HepG2 (cell line): ENCODE results near the gene TMEM167B. TPM values are rescaled to one million over a fixed set of nuclear protein-coding genes. Genes with fewer than 3 reads are reported as not detected.

Source experiments
- ATF7 ChIP-seq, 2 experiments: fragments of 450-650 bp in 1 of 2; sonication (generic) in 1 of 2; formaldehyde crosslinking in 1 of 2; IDR thresholded peaks; 2 replicates each; pipeline versions ENCODE4 v1.4.0 to v1.6.1; 2016 to 2020; ENCODE audit warnings: antibody characterized with exemption in 1 of 2, mild to moderate bottlenecking in 1 of 2, missing genetic modification reagents in 1 of 2
- CCDC6 ChIP-seq: sonication (generic); formaldehyde crosslinking; IDR thresholded peaks from 2 replicates; pipeline ENCODE4 v1.8.1; 2022; ENCODE audit warnings: mild to moderate bottlenecking, missing genetic modification reagents, moderate library complexity
- DMAP1 ChIP-seq: IDR thresholded peaks from 2 replicates; pipeline ENCODE4 v1.6.1; 2016
- HNRNPL ChIP-seq: fragments of 200-400 bp; formaldehyde crosslinking; IDR thresholded peaks from 2 replicates; pipeline ENCODE4 v1.6.1; 2017; ENCODE audit warnings: mild to moderate bottlenecking, low read depth, low read length
- KIAA2018 ChIP-seq: sonication (generic); formaldehyde crosslinking; IDR thresholded peaks from 2 replicates; pipeline ENCODE4 v1.5.0; 2020; ENCODE audit warnings: mild to moderate bottlenecking, missing genetic modification reagents, borderline replicate concordance
- RCOR2 ChIP-seq: IDR thresholded peaks from 2 replicates; pipeline ENCODE4 v1.6.1; 2016; ENCODE audit warnings: missing biosample characterization, missing genetic modification reagents
- SNAI1 ChIP-seq: sonication (generic); formaldehyde crosslinking; IDR thresholded peaks from 2 replicates; pipeline ENCODE4 v1.5.0; 2020; ENCODE audit warnings: mild to moderate bottlenecking, missing genetic modification reagents, borderline replicate concordance
- ZFP82 ChIP-seq: sonication (generic); formaldehyde crosslinking; IDR thresholded peaks from 2 replicates; pipeline ENCODE4 v1.5.1; 2020; ENCODE audit warnings: mild to moderate bottlenecking, missing genetic modification reagents, borderline replicate concordance
- ZNF333 ChIP-seq: sonication (generic); formaldehyde crosslinking; IDR thresholded peaks from 2 replicates; pipeline ENCODE4 v1.4.0; 2020; ENCODE audit warnings: mild to moderate bottlenecking, missing genetic modification reagents, borderline replicate concordance
- ZNF335 ChIP-seq: sonication (generic); formaldehyde crosslinking; IDR thresholded peaks from 2 replicates; pipeline ENCODE4 v1.4.0; 2020; ENCODE audit warnings: missing genetic modification reagents
- ZNF543 ChIP-seq: sonication (generic); formaldehyde crosslinking; IDR thresholded peaks from 2 replicates; pipeline ENCODE4 v1.4.0; 2020; ENCODE audit warnings: mild to moderate bottlenecking, missing genetic modification reagents
- ZNF558 ChIP-seq: sonication (generic); formaldehyde crosslinking; IDR thresholded peaks from 2 replicates; pipeline ENCODE4 v1.9.0; 2022; ENCODE audit warnings: mild to moderate bottlenecking, missing genetic modification reagents, borderline replicate concordance
- ZNF678 ChIP-seq: sonication (generic); formaldehyde crosslinking; IDR thresholded peaks from 2 replicates; pipeline ENCODE4 v1.4.0; 2020; ENCODE audit warnings: mild to moderate bottlenecking, missing genetic modification reagents
- ZNF7 ChIP-seq: IDR thresholded peaks from 2 replicates; pipeline ENCODE4 v1.6.1; 2016; ENCODE audit warnings: missing biosample characterization, missing genetic modification reagents
- polyA plus RNA-seq, 8 experiments: library from polyadenylated mRNA; depleted of rRNA in 3 of 8; stranded (reverse) in 7 of 8; unstranded in 1 of 8; fragments of >200 nt; fragmentation: Illumina TruSeq in 4 of 8; extraction: Trizol in 4 of 8; gene quantifications; 2 replicates each; pipeline versions ENCODE4 v1.2.1 to v1.2.3, GENCODE V29; 2011 to 2016; ENCODE audit warnings: low read depth in 4 of 8, missing spikeins in 1 of 8, mixed read lengths in 1 of 8; ENCODE audit not compliant: insufficient read depth in 1 of 8
- total RNA-seq, 5 experiments: library from RNA; depleted of rRNA; stranded (reverse); fragments of >200 nt; fragmentation: Illumina TruSeq; extraction: Trizol; gene quantifications; 2 replicates each; pipeline ENCODE4 v1.2.3, GENCODE V29; 2016; ENCODE audit warnings: low read depth in 1 of 5
- TF ChIP-seq, protein P1 (sequence below): sonication (generic); formaldehyde crosslinking; IDR thresholded peaks from 2 replicates; pipeline ENCODE4 v1.5.0; 2020; ENCODE audit warnings: mild to moderate bottlenecking, low read depth, missing genetic modification reagents, borderline replicate concordance
- TF ChIP-seq, protein P2 (sequence below): IDR thresholded peaks from 2 replicates; pipeline ENCODE4 v1.6.1; 2012; ENCODE audit warnings: low read length, improper control_type of control experiment

The TMEM167B gene
- total and polyA plus RNA-seq, 2 of the 13 experiments (the other 11 are each of a cell fraction or from before 2014, with no cell fraction given): 9.5 to 22.4 TPM

DNA sequence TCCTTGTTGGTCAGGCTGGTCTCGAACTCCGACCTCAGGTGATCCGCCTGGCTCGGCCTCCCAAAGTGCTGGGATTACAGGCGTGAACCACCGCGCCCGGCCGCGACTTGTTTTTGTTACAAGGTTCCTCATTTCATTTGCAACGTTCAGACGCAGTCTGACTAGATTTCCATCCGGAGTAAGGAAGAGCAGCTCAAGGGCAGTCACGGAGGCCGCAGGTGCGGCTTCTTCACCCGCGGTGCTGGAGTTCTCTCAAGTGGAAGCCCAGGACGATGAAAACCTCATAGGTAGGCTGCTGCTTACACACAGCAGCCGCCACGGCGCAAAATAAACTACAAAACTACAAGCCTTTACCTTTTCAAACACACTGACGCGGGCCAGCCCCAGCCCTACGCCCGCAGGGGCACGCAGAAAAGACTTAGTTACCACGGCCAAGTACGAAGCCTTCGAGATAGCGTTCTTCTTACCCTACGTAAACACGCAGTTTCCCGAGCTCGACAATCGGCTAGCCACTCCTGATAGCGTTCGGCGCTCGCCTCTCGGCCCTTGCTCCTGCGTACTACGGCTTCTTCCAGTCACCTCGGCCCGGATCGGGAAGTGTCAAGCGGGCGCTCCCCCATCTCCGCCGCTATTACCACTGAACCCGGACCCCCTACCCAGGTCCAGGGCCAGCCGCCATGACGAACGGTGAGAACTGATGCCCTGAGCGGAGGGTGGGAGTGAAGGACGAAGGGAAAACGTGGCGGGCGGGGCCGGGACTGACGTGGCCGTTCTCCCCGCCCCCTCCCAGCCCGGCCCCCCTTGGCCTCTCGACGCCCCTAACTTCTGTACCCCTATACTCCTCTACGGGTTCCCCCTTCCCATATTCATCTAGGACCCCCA, at the start of gene TMEM167B (continued):
- TF ChIP-seq ZNF335 (CRISPR knock-in tag) (peak; percentile 93), KIAA2018 (0 out of 2 replicates have a peak, but pooled peaks have one; percentile 66), ZNF7 (no peak), DMAP1 (CRISPR knock-in tag) (peak; percentile 93), ZNF333 (CRISPR knock-in tag) (peak; percentile 44; the same call in 1 of the 2 replicates), SNAI1 (no peak), ZNF558 (CRISPR knock-in tag) (no peak; the same call in 1 of the 2 replicates), ZNF543 (CRISPR knock-in tag) (peak; percentile 74), ZFP82 (CRISPR knock-in tag) (0 out of 2 replicates have a peak, but pooled peaks have one; percentile 38), RCOR2 (CRISPR knock-in tag) (peak; percentile 45; the same call in 1 of the 2 replicates), ZNF678 (no peak), HNRNPL (0 out of 2 replicates have a peak, but pooled peaks have one; percentile 34), CCDC6 (CRISPR knock-in tag) (peak; percentile 78), ATF7 (IDR thresholded peaks at IDR 0.05) (no peak), ATF7 (CRISPR knock-in tag; IDR thresholded peaks at IDR 0.05) (peak; percentile 81; the same call in 1 of the 2 replicates)
- TF ChIP-seq, protein P1, sequence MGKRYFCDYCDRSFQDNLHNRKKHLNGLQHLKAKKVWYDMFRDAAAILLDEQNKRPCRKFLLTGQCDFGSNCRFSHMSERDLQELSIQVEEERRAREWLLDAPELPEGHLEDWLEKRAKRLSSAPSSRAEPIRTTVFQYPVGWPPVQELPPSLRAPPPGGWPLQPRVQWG (CRISPR knock-in tag): no peak
- TF ChIP-seq, protein P2, sequence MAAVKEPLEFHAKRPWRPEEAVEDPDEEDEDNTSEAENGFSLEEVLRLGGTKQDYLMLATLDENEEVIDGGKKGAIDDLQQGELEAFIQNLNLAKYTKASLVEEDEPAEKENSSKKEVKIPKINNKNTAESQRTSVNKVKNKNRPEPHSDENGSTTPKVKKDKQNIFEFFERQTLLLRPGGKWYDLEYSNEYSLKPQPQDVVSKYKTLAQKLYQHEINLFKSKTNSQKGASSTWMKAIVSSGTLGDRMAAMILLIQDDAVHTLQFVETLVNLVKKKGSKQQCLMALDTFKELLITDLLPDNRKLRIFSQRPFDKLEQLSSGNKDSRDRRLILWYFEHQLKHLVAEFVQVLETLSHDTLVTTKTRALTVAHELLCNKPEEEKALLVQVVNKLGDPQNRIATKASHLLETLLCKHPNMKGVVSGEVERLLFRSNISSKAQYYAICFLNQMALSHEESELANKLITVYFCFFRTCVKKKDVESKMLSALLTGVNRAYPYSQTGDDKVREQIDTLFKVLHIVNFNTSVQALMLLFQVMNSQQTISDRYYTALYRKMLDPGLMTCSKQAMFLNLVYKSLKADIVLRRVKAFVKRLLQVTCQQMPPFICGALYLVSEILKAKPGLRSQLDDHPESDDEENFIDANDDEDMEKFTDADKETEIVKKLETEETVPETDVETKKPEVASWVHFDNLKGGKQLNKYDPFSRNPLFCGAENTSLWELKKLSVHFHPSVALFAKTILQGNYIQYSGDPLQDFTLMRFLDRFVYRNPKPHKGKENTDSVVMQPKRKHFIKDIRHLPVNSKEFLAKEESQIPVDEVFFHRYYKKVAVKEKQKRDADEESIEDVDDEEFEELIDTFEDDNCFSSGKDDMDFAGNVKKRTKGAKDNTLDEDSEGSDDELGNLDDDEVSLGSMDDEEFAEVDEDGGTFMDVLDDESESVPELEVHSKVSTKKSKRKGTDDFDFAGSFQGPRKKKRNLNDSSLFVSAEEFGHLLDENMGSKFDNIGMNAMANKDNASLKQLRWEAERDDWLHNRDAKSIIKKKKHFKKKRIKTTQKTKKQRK: no peak
